HEK293 (cell line): ENCODE data around the gene LRCH2.
A peak's percentile ranks its signal among the peaks of the same experiment; 100 is the strongest.

Experiments
- BCL11A ChIP-seq: fragments of 450-650 bp; formaldehyde crosslinking; IDR thresholded peaks from 2 replicates; pipeline ENCODE4 v1.5.1; 2016; ENCODE audit warnings: low read depth, missing biosample characterization, missing genetic modification characterization
- BCL11B ChIP-seq: fragments of 450-650 bp; formaldehyde crosslinking; IDR thresholded peaks from 2 replicates; pipeline ENCODE4 v1.5.1; 2016; ENCODE audit warnings: low read depth, missing biosample characterization, missing genetic modification characterization
- CTCF ChIP-seq: fragments of 450-650 bp; formaldehyde crosslinking; IDR thresholded peaks from 2 replicates; pipeline ENCODE4 v1.5.1; 2016; ENCODE audit warnings: missing biosample characterization, missing genetic modification characterization
- GLI4 ChIP-seq: fragments of 450-650 bp; formaldehyde crosslinking; IDR thresholded peaks from 2 replicates; pipeline ENCODE4 v1.5.1; 2016; ENCODE audit warnings: missing biosample characterization, missing genetic modification characterization
- GLIS2 ChIP-seq: fragments of 450-650 bp; formaldehyde crosslinking; IDR thresholded peaks from 2 replicates; pipeline ENCODE4 v1.5.1; 2016; ENCODE audit warnings: missing biosample characterization, missing genetic modification characterization
- KLF1 ChIP-seq: fragments of 450-650 bp; formaldehyde crosslinking; IDR thresholded peaks from 2 replicates; pipeline ENCODE4 v1.5.1; 2016; ENCODE audit warnings: missing biosample characterization, missing genetic modification characterization
- MEIS1 ChIP-seq: sonication (generic); formaldehyde crosslinking; IDR thresholded peaks from 2 replicates; pipeline ENCODE4 v1.8.1; 2022; ENCODE audit warnings: missing genetic modification reagents, mild to moderate bottlenecking, borderline replicate concordance
- OSR2 ChIP-seq: fragments of 450-650 bp; formaldehyde crosslinking; IDR thresholded peaks from 2 replicates; pipeline ENCODE4 v1.5.1; 2016; ENCODE audit warnings: missing biosample characterization, missing genetic modification characterization
- OVOL3 ChIP-seq: fragments of 450-650 bp; formaldehyde crosslinking; IDR thresholded peaks from 2 replicates; pipeline ENCODE4 v1.5.1; 2016; ENCODE audit warnings: missing biosample characterization, missing genetic modification characterization
- REST ChIP-seq: fragments of 450-650 bp; formaldehyde crosslinking; IDR thresholded peaks from 2 replicates; pipeline ENCODE4 v1.5.1; 2016; ENCODE audit warnings: missing biosample characterization, missing genetic modification characterization
- SP7 ChIP-seq: fragments of 450-650 bp; formaldehyde crosslinking; IDR thresholded peaks from 2 replicates; pipeline ENCODE4 v1.5.1; 2016; ENCODE audit warnings: missing biosample characterization, missing genetic modification characterization
- TCF7L2 ChIP-seq: IDR thresholded peaks from 2 replicates; pipeline ENCODE4 v1.6.1; 2011; ENCODE audit warnings: low read depth, mild to moderate bottlenecking, inconsistent platforms, low read length, moderate library complexity, borderline replicate concordance
- ZBTB1 ChIP-seq: fragments of 450-650 bp; formaldehyde crosslinking; IDR thresholded peaks from 2 replicates; pipeline ENCODE4 v1.5.1; 2016; ENCODE audit warnings: missing biosample characterization, missing genetic modification characterization
- ZBTB20 ChIP-seq: fragments of 450-650 bp; formaldehyde crosslinking; IDR thresholded peaks from 2 replicates; pipeline ENCODE4 v1.5.1; 2016; ENCODE audit warnings: missing biosample characterization, missing genetic modification characterization
- ZBTB7A ChIP-seq: fragments of 450-650 bp; formaldehyde crosslinking; IDR thresholded peaks from 2 replicates; pipeline ENCODE4 v1.5.1; 2016; ENCODE audit warnings: low read depth, missing biosample characterization, missing genetic modification characterization
- ZBTB8A ChIP-seq: fragments of 450-650 bp; formaldehyde crosslinking; IDR thresholded peaks from 2 replicates; pipeline ENCODE4 v1.5.1; 2016; ENCODE audit warnings: missing biosample characterization, missing genetic modification characterization
- ZFP41 ChIP-seq: fragments of 450-650 bp; formaldehyde crosslinking; IDR thresholded peaks from 2 replicates; pipeline ENCODE4 v1.5.1; 2016; ENCODE audit warnings: missing biosample characterization, missing genetic modification characterization, borderline replicate concordance
- ZNF132 ChIP-seq: fragments of 450-650 bp; formaldehyde crosslinking; IDR thresholded peaks from 2 replicates; pipeline ENCODE4 v1.5.1; 2017; ENCODE audit warnings: missing biosample characterization, missing genetic modification characterization, borderline replicate concordance
- ZNF157 ChIP-seq: fragments of 450-650 bp; formaldehyde crosslinking; IDR thresholded peaks from 2 replicates; pipeline ENCODE4 v1.5.1; 2016; ENCODE audit warnings: missing biosample characterization, missing genetic modification characterization
- ZNF223 ChIP-seq: fragments of 450-650 bp; formaldehyde crosslinking; IDR thresholded peaks from 2 replicates; pipeline ENCODE4 v1.5.1; 2016; ENCODE audit warnings: missing biosample characterization, missing genetic modification characterization
- ZNF239 ChIP-seq: fragments of 450-650 bp; formaldehyde crosslinking; IDR thresholded peaks from 2 replicates; pipeline ENCODE4 v1.5.1; 2016; ENCODE audit warnings: missing biosample characterization, missing genetic modification characterization
- ZNF366 ChIP-seq: fragments of 450-650 bp; formaldehyde crosslinking; conservative IDR thresholded peaks from 2 replicates; pipeline ENCODE4 v1.5.1; 2016; ENCODE audit warnings: missing biosample characterization, missing genetic modification characterization
- ZNF404 ChIP-seq: fragments of 450-650 bp; formaldehyde crosslinking; IDR thresholded peaks from 2 replicates; pipeline ENCODE4 v1.5.1; 2017; ENCODE audit warnings: missing biosample characterization, missing genetic modification characterization
- ZNF488 ChIP-seq: fragments of 450-650 bp; formaldehyde crosslinking; IDR thresholded peaks from 2 replicates; pipeline ENCODE4 v1.5.1; 2016; ENCODE audit warnings: missing biosample characterization, missing genetic modification characterization
- ZNF501 ChIP-seq: fragments of 450-650 bp; formaldehyde crosslinking; IDR thresholded peaks from 2 replicates; pipeline ENCODE4 v1.5.1; 2016; ENCODE audit warnings: missing biosample characterization, missing genetic modification characterization
- ZNF514 ChIP-seq: fragments of 450-650 bp; formaldehyde crosslinking; IDR thresholded peaks from 2 replicates; pipeline ENCODE4 v1.5.1; 2016; ENCODE audit warnings: missing biosample characterization, missing genetic modification characterization
- ZNF529 ChIP-seq: fragments of 450-650 bp; formaldehyde crosslinking; IDR thresholded peaks from 2 replicates; pipeline ENCODE4 v1.5.1; 2017; ENCODE audit warnings: missing genetic modification characterization, missing biosample characterization; ENCODE audit not compliant: insufficient replicate concordance
- ZNF555 ChIP-seq: fragments of 450-650 bp; formaldehyde crosslinking; conservative IDR thresholded peaks from 2 replicates; pipeline ENCODE4 v1.5.1; 2017; ENCODE audit warnings: missing biosample characterization, mild to moderate bottlenecking, missing genetic modification characterization, inconsistent platforms
- ZNF600 ChIP-seq: fragments of 450-650 bp; formaldehyde crosslinking; IDR thresholded peaks from 2 replicates; pipeline ENCODE4 v1.5.1; 2016; ENCODE audit warnings: missing biosample characterization, missing genetic modification characterization
- ZNF76 ChIP-seq: fragments of 450-650 bp; formaldehyde crosslinking; IDR thresholded peaks from 2 replicates; pipeline ENCODE4; 2016; ENCODE audit warnings: low read depth, missing biosample characterization, missing genetic modification characterization, borderline replicate concordance
- ZNF777 ChIP-seq: fragments of 450-650 bp; formaldehyde crosslinking; IDR thresholded peaks from 2 replicates; pipeline ENCODE4 v1.5.1; 2017; ENCODE audit warnings: missing biosample characterization, missing genetic modification characterization, borderline replicate concordance
- ZSCAN16 ChIP-seq: fragments of 450-650 bp; formaldehyde crosslinking; IDR thresholded peaks from 2 replicates; pipeline ENCODE4 v1.5.1; 2016; ENCODE audit warnings: missing biosample characterization, missing genetic modification characterization
- ZSCAN23 ChIP-seq: fragments of 450-650 bp; formaldehyde crosslinking; IDR thresholded peaks from 2 replicates; pipeline ENCODE4 v1.5.1; 2016; ENCODE audit warnings: missing biosample characterization, missing genetic modification characterization
- ZSCAN5A ChIP-seq: fragments of 450-650 bp; formaldehyde crosslinking; IDR thresholded peaks from 2 replicates; pipeline ENCODE4 v1.5.1; 2016; ENCODE audit warnings: missing biosample characterization, missing genetic modification characterization

Gene LRCH2

GRCh38 chrX:115233497-115234455, at the start of gene LRCH2 (continued):
- TF ChIP-seq ZBTB1 (tag by site-specific recombination) (0 out of 2 replicates have a peak, but pooled peaks have one; percentile 5), REST (no peak), ZSCAN5A (tag by site-specific recombination) (no peak), ZNF488 (tag by site-specific recombination) (no peak), BCL11B (tag by site-specific recombination) (no peak), ZSCAN23 (tag by site-specific recombination) (no peak), OSR2 (no peak), MEIS1 (CRISPR knock-in tag) (no peak), ZBTB20 (peak; percentile 86), TCF7L2 (no peak), ZNF157 (tag by site-specific recombination) (no peak), SP7 (tag by site-specific recombination) (no peak), ZNF555 (tag by site-specific recombination) (no peak), ZBTB7A (tag by site-specific recombination) (no peak), ZNF529 (tag by site-specific recombination) (no peak), ZFP41 (tag by site-specific recombination) (no peak), ZNF501 (tag by site-specific recombination) (no peak), OVOL3 (tag by site-specific recombination) (no peak), ZNF600 (tag by site-specific recombination) (peak; percentile 47; the same call in 1 of the 2 replicates), ZNF514 (tag by site-specific recombination) (no peak), CTCF (no peak), ZNF223 (tag by site-specific recombination) (no peak), GLIS2 (tag by site-specific recombination) (no peak), ZNF404 (tag by site-specific recombination) (no peak), ZNF777 (tag by site-specific recombination) (no peak), ZNF76 (tag by site-specific recombination) (no peak), ZSCAN16 (tag by site-specific recombination) (no peak), BCL11A (tag by site-specific recombination) (no peak), ZBTB8A (tag by site-specific recombination) (no peak), GLI4 (tag by site-specific recombination) (no peak), ZNF239 (tag by site-specific recombination) (no peak), ZNF132 (tag by site-specific recombination) (no peak), ZNF366 (tag by site-specific recombination) (no peak), KLF1 (tag by site-specific recombination) (0 out of 2 replicates have a peak, but pooled peaks have one; percentile 15)
